ENCODE results near the gene ZMIZ1.
"Not testable (repeated sequence)": the region's sequence is repeated elsewhere in the genome, so short reads cannot be mapped to it uniquely, and the experiment has no call there.

ZMIZ1 gene

GRCh38 chr10:79274279-79275104 lies 205.7 kb downstream of the ZMIZ1 start:
- DNase-seq = no peak

DNA sequence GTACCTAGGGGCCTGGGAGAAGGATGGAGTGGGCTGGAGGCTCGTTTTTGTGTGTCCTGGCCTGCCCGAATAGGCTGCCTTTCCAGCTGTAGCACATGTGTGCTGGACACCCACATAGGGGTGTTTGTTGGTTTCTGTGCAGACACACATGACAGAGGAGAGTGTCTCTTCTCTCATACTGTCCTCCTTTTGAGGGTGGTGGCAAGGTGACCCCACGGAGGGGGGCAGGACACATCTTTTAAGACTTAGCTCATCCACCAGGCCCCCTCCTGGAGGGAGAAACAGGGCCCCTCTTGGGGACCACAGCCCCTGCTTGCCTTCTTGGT lies 206.3 kb downstream of the ZMIZ1 start:
- no peak for DNase-seq

GRCh38 chr10:79275431-79275851 lies 206.7 kb downstream of the ZMIZ1 start:
- no peak for DNase-seq

- no peak for DNase-seq
These were observed 209.0 kb downstream of the ZMIZ1 start for GRCh38 chr10:79277579-79278269.

DNA sequence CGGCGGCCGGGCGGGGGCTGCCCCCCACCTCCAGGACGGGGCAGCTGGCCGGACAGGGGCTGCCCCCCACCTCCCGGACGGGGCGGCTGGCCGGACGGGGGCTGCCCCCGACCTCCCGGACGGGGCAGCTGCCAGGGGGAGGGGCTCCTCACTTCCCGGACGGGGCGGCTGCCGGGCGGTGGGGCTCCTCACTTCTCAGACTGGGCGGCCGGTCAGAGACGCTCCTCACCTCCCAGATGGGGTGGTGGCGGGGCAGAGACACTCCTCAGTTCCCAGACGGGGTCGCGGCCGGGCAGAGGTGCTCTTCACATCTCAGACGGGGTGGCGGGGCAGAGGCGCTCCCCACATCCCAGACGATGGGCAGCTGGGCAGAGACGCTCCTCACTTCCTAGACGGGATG lies 210.3 kb downstream of the ZMIZ1 start:
- not testable (repeated sequence) for DNase-seq

DNA sequence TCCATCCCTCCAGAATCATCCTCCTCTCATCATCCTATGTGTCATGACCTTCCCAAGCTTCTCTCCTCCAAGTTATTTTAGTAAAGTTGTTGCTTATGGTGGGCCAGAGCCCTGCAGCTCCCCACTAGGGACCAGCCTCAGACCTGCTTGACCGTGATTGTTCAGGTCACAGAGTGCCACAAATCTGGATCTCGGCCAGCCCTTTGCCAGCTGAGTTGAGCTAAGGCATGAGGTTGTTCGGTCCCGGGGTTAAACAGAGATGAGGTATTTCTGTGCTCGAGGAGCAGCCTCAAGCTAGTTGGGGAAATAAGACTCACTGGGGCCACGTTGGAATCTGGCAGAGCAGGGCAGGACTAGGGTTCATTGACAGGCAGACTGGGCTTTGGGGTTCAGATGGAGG lies 212.2 kb downstream of the ZMIZ1 start:
- no peak for DNase-seq

DNA sequence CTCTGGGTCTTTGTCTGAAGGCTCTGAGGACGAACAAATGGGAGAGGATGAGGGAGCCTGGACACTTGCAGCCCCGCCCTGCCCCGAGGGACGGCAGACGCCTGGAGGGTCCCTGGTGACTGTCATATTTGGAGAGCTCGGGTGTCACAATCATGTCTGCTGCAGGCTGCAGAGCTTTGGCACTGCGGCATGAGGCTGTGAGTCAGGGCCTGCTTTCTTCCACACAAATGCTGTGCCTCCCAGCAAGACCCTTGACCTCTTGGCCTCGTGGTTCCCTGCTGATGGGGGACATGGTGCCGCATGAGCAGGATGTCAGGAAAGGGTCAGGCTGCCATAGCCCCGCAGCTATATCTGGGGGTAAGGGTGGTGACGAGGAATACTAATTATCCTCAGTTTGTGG lies 213.6 kb downstream of the ZMIZ1 start:
- DNase-seq = no peak

DNA sequence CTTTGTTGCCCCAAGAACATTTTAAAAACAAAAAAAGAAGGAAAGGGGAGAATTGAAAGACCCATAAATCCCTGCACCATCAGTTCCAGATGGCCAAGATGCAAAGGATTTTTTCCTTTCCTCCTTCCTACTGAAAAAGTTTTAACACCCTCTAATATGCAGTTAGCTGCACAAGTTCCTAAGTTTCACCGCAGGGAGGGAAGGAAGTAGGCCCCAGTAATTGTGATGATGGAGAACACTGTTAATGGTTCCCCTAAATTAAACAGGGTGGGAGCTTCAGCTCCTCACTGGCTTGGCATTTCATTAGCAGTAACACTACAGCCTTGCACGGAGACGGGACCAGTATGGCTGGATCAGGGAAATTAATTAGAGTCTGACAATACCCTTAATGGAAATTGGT lies 214.8 kb downstream of the ZMIZ1 start:
- DNase-seq = no peak

DNA sequence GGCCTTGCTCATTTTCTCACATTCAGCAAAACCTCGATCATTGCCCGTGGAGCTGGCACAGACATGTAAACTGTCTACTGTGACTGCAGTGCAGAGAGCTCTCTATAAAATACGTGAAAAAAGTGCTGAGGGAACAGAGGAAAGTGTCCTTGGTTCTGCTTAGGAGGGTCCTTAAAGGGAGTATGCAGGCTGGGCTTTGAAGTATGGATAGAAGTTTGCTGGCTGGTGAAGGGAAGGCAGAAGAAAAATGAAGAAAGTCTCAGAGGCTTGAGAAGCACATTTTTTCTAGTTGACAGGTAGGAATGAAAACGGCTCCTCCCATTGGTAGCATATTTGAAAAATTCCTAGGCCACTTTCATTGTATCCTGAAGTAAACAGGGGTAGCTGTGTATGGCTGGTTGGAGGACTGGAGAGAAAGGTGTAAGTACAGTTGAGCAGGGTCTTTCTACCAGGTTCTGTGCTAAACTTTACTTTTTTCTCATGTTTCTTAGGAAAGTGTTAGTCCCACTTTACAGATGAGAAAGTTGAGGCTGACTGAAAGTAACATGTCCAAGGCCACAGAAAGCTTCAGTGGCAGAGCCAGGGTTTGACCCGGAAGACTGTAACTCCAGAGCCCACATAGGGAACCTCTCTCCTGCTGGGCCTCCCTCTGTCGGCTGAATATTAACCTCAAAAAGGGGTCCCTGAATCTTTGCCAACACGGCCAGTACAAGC lies 215.5 kb downstream of the ZMIZ1 start:
- DNase-seq = no peak

DNA sequence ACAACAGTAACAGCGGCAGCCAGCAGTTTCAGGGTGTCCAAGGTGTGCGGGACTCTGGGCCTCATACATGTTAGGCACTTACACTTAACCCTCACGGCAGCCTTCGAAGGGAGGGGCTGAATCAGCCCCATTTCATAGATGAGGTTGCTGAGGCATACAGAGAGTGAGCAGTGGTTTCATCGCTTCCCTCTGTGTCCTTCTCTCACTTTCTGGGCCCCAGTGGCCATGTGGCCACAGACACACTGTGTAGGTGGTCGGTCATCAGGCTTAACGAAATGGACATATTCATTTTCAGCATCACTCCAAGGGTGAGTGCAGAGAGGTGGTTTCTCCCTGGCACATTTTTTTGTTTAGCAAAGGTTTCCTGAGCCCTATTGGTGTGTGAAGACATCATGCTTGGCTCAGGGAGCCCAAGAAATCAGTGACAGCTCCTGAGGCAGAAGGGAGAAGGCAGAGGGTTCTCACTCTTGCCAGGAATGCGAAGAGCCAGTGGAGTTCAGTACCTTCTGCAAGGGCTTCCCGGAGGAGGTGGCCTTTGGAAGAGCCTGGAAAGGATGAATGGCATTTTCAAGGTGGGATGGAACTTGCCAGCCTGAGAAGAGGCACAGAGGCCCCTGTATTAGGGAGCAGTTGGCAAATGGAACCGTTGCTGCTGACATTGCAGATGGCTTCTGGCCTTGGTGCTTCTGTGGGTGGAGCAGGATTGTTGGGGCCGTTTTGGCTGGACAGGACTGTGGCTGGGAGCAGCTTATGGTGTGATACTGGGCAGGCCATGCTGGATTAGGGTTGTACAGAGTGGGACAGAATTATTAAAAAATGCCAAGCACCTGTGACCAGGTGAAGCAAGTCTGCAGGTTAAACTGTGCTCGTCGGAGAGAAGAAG lies 216.8 kb downstream of the ZMIZ1 start:
- DNase-seq = no peak

DNA sequence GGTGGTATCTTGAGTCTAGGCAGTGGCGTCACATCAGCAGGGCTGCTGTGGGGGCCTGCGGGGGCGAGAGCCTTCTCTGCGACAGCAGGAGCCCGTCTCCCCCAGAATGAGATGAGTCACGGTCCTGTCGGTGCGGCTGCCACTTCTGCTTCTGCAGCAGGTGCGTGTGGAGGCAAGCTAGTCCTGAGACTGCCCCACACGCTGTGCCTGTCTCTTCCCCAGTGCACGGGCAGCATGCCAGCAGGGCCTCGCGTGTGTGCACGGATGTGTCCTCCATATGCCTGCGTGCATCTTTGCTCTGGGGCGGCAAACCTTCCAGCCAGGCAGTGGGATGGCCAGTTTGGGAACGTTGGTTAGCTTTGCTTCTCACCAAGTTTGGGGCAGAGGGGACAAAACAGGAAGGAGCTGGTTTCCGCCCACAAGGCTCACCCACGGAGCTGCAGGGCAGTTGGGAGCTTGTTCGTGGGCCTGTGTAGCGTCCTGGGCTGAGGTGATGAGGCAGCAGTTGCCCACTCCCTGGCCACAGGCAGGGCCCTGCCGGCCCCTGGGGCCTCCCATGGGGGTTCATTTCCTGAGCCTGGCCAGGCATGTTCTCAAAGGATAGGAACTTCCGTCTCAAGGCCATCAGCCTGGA lies 217.7 kb downstream of the ZMIZ1 start:
- peak; percentile 68 to 98 for DNase-seq

DNA sequence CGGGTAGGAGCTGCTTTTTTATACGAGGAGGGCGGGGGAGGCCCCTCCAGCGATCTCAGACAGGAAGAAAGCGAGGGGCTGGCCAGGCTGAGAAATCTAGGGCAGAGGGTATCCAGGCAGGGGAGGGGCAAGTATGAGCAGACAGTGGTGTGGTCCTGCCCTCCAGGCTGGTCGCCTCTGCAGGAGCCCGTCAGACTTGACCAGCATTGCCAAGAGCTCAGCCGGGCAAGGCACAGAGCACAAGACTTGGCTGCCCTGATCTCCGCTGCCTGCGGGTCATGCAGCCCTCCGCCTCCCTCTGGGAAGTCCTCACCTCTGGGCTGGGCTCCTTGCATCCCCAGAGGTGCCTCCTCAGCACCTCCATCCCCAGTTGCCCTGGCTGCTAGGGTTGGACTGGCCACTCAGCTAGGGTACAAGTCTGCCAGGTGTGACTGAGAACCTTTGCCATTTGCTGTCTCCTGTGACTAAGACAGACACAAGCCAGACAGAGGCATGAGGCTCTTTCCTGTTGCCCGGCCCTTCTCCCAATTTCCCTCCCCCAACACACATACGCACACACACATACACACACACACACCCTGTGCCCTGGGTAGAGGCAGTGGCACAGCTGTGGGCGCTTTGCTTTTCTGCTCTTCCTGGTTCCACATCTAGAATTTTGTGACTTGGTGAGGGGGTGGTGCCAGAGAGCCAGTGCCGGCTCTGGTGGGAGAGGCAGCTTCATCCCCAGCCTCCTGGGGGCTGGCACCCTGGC lies 219.4 kb downstream of the ZMIZ1 start:
- DNase-seq = no peak

- no peak for DNase-seq
These were observed 221.0 kb downstream of the ZMIZ1 start for GRCh38 chr10:79289801-79290200.

GRCh38 chr10:79292026-79292766 lies 223.4 kb downstream of the ZMIZ1 start:
- no peak for DNase-seq

DNA sequence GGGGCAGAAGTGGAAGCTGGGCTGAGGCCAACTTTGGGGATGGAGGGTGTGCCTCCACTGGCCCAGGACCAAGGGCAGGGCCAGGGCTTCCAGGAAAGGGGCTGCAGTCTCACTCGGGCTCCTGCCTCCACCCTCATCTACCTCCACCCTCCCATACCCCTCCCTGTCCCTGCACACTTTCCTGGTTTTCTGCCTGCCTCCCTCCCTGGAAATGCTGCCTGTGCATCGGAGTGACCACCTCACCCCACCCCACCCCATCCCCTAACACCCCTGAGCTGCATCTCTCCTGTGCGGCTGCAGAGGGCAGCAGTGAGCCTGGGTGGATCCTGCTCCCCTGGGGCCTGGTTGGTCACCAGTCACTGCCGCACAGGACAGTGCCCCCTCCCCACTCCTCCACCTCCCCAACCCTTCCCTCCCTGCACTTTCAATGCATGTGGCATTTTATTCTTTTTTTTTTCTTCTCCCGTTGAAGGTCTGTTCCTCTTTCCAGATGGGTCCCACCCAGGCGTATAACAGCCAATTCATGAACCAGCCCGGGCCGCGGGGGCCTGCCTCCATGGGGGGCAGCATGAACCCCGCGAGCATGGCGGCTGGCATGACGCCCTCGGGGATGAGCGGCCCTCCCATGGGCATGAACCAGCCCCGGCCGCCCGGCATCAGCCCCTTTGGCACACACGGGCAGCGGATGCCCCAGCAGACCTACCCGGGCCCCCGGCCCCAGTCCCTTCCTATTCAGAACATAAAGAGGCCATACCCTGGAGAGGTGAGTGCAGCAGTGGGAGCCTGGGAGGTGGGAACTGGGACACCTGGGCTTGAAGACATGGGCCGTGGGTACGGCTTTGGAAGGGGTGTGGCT lies 224.4 kb downstream of the ZMIZ1 start:
- no peak for DNase-seq

GRCh38 chr10:79293841-79294581 lies 225.2 kb downstream of the ZMIZ1 start:
- peak; percentile 75 to 78 for DNase-seq

GRCh38 chr10:79295563-79295962 lies 226.8 kb downstream of the ZMIZ1 start:
- DNase-seq = peak; percentile 23 to 48

DNA sequence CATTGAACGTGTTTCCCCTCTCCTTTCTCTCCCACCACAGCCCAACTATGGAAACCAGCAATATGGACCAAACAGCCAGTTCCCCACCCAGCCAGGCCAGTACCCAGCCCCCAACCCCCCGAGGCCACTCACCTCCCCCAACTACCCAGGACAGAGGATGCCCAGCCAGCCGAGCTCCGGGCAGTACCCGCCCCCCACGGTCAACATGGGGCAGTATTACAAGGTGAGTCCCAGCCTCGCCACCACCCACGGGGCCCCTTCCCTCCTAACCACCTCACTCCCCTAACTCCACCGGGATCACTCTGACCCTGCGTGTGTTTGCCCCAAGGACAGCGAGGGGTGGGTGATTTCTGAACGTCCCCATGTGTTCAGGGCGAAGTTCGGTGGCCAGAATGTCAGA lies 227.7 kb downstream of the ZMIZ1 start:
- no peak for DNase-seq

Data from bone marrow (tissue), 2 donors.